CD4-positive, alpha-beta T cell treated with Interleukin-2 at 100 ng/mL for 4 hours (primary cell): ENCODE measurements around the gene PBX3.

Experiments
- DNase-seq: peaks from one replicate; pipeline ENCODE4 v3.0.0-alpha.2; 2020; ENCODE audit warnings: low spot score

The PBX3 gene

DNA sequence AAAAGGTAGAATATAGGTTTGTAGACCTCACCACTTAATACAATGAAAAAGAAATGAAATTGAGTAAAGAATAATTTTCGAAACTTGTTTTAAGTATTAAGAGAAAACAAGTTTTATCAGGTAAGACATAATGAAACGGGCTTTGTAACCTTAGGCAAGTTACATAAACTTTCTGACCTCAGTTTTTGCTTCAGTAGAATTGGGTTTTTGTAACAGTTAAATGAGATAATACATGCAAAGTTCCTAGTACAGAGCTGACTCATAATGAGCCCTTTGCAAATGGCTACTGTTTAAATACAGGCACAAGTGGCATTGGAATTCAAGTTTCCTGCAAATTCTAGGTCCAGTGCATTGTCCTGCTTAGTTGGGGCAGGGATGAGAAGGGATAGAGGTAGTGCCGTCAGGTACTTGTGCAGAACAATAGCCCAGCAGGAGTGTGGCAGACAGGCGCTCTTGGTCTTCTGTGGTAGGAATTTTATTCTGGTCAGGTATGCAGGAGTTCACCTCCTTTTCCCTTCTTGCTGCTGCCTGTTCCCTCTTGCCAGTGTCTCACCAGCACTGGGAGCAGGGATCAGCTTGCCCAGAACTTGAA lies 203.8 kb downstream of the PBX3 start:
- no peak for DNase-seq

DNA sequence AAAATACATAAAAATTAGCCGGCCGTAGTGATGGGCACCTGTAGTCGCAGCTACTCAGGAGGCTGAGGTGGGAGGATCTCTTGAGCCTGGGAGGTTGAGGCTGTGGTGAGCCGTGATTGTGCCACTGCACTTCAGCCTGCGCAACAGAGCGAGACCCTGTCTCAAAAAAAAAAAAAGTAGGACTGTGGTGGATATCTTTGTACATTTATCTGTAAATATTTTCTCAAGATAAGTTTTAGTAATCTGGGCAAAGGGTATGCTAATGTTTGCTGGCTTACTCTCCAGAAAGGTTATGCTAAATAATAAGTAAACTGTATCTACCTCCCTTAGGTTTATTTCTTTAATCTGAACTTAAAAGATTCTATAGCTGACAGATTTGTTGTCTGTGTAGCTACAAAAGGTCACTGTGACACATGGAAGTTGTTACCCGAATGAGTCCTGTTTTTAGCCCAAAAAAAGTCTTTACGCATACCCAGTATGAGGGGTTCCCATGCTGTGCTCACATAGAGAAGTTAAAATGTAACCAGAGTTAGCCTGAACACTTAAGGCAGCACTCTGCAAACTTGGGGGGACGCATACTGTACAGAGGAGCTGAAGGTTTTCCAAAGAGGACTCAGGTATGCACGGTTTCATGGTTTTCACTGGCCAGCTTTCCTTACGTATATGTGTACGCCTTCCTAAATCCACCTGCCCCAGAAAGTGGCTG lies 206.3 kb downstream of the PBX3 start:
- DNase-seq, result no peak

DNA sequence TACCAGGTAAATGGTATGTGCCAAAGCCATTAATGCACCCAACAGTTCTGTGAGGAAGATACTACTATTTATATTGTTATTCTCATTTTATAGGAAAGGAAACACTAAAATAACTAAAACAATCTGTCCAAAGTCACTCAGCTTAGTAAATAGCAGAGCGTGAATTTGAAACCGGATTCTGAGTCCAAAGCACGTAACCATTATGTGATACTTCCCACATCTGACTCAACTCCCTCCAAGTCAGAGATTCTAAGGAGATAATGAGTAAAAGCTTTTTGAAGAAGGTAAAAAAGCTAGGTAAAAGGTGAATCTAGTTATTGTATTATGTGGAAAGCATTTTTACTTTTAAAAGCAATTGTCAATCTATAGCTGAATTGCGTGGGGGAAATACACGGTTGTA lies 208.9 kb downstream of the PBX3 start:
- no peak for DNase-seq

DNA sequence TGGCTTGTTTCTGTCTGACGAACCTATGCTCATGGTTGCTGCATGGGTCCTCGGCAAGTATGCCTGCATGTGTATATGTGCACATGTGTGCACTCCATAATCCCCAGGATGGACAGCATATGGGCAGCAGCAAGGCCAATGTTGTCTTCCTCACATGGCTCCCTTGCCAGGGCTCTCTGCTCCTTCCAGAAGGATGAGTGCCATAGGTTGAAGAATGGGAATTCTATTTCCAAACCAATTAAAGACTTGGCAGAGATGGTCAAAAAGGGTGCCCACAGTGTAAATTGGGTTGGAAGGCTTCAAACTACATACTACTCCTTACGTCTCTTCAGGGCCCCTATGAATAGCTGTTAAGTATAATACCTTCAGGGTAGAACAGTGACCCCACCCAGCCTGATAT lies 212.1 kb downstream of the PBX3 start:
- DNase-seq, result no peak

DNA sequence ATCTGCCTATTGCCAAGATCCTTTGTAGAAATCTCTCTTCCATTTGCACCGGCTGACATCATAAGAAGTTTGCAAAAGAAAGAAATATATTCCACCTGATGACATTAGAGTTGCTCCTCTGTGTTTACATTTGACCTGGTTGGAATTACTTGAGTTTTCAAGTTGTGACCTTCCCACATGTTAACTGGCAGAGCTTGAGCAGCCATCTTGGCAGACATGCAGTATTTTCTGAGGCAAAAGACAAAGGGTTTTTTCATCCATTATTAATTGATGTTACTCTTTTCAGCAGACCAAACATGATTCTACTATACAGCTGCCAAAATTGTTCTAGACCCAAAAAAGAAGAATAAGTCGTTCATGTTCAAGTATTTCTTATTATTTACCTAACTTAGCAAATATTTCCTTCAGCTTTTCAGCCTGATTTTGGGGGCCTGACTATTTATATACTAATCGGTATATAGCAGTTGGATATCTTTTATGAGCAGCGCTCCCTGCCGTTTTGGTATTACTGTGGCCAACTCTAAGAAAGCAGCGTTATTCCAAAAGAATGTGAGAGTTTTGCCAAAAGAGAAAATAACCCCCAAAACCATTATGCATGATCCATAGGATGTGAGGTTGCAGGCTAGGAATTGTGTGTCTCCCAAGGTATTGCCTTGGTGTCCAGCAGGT lies 212.9 kb downstream of the PBX3 start:
- DNase-seq, result no peak

DNA sequence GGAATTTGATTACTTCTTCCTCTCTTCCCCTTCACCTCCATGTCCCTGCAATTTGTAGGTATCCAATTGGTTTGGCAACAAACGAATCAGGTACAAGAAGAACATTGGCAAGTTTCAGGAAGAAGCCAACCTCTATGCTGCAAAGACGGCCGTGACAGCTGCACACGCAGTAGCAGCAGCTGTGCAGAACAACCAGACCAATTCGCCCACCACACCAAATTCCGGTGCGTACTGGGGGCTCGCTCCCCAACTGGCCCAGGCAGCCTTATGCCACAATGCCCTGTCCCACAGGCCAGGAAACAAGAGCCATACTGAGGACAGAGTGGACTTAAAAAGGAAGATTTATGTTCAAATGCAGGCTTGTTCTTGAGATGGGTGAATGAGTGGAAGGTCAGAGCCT lies 213.5 kb downstream of the PBX3 start:
- no peak for DNase-seq

DNA sequence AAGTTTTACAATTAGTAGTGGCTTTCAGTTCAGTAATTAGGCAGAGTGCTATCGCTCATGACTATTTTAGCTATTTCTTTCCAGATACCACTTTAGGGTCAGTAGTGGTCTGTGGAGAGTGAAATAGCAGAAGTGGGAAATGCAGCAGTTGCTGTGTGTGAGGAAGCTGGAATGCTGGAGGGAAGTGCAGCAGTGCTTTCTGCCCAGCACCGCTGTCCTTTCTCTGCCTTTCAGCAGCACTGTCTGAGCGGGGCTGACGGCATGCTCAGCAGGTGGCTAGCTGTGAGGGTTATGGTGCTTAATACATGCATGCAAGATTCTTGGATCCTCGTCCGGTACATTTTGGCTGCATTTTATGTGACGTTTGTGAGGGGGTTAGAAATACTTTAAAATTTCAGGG lies 213.9 kb downstream of the PBX3 start:
- DNase-seq, result no peak

DNA sequence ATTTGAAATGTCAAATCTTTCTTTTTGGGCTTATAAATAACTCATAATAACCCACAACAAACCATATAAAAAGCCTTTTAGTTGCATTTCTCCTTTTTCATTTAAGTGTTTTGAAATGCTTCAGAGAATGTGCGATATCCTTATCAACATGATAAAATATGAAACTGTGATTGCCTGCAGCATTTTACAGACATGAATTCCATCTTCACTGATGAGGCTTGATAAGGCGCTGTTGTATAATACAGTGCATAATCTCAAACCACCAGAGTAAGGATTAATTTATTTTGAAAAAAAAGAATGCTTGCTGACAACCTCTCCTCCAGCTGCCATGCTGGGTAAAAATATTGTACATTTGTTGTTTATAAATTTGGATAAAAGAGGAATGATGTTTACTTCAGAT lies 216.8 kb downstream of the PBX3 start:
- no peak for DNase-seq

DNA sequence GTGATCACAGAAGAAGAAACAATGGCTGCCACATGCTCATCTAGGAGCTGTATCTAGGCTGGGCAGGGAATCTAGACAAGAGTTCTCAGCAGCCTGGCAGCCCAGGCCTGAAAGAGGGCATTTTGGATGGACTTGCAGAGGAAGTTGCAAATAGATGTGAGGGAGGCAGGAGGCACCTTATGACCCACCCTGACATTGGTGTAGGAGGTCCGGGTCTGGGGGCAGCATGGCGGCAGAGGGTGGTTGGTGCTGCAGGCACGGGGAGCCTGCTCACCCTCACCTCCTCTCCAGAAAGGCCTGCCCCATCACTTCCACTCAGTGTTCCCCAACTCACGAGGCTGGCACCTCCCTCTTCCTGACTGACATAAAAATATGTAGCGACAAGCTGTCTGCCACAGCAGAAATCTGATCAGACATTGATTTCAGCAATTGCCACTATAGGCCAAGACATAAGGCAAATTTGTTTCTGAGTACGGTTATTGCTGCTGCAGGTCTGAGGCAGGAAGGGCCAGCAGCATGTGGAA lies 217.6 kb downstream of the PBX3 start:
- no peak for DNase-seq

DNA sequence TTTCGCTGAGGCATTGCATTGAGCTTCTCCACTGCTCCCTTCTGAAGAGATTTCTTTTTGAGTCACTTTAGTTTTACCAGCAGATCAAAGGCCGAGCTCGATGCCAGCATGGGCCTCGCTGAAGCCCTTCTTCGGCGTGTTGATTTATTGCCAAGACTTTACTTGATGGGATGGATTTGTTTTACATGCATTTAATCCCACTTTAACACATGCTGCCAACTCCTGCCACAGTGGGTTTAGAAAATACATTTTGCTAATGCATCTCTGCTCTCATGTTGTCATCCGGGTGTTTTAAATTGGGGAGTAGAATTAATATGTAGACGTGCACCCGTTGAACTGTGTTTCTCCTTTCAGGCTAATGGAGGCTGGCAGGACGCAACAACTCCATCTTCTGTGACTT lies 218.3 kb downstream of the PBX3 start:
- no peak for DNase-seq

DNA sequence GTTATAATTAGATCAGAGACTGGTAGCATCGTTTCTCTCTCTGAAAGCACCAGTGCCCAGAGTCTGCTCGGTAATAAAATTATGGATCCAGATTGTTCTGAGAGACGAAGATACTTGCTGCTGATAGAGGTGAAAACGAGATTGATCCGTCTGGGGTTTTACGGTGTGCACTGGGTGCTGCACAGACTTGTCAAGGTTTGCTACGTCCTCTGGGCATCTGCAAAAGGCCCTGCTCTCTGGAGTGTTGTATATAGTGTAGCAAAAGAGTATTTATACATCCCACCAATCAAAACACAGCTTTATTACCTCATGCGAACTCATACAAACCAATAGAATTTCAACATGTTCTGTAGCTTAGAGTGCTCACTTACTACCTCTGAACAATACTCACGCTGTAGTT lies 219.3 kb downstream of the PBX3 start:
- DNase-seq, result no peak

DNA sequence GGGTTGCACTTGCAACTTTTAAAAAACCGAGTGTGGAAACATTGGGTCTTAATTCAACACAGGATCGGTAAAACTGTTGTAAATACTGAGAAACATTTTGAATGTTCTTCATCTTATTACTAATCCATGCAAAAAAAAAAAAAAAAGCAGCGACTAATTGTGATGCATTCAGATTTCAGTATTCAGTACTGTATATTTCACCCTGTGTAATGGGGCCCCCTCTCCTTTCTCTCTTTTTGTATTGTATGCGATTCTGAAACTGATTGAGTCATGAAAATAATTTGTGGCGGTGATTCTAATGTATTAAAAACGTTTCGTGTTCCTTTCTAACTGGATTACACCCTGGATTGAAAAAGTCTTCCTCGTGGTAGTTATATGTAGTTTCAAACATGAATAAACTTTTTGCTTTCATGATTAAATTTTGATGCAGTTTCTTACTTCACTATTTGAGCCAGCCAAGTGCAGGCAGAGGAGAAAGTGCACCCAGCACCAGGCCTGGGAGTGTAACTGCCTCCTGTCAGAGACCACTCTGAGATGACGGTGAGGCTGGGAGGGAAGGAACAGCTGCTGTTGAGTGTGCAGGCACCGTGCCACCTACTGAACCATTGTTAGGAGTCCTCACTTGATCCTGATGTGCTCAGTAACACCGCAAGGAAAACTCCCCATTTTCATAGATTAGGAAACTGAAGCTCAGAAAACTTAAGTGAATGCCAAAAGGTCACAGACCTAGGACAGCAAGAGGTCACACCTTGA lies 220.0 kb downstream of the PBX3 start:
- DNase-seq, result no peak

DNA sequence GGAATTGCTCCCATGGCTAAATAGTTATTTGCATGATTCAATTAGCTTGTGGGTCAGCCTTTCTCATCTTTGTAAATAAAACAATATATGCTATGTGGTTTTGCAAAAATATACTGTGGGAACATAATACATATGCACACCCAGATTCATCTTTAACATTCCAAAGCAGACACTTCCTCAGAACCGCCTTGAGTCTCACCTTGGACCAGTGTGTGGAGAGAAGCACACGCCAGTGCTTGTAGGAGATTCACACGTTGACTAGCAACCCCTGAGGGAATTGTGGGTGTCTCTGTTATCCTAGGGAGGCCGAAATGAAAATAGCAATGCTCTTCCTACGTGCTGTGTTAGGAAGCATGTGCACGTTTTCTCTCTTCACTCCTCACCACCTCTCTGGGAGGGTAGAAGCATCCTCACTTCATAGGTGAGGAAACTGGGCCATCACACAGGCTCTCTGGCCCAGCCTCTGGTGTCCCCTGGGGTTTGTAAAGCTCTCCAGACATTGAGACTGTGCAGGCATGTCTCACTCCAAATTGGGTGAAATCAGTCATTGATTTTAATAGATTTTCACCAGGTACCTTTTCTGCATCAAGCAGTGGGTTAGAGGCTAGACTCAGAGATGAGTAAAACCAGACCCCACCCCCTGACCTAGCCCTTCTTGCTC lies 221.7 kb downstream of the PBX3 start:
- DNase-seq, result no peak

DNA sequence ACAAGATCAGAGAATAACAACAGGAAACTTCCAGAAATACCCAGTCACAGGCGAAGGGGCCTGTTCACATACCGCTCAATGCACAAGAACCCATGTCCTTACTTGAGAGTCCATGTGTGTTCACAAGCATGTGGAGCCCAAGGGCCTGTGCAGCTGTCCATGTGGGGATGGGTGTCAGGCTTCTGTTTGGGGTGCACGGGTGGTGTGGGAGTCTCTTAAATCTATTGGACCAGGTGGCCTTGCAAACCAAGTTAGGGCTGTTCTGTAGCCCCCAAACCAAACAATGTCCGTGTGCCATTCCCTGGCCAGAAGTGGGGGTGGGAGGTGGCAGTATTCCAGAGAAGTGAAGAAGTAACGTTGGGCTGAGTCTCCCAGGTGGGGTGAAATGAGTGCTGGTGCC lies 222.3 kb downstream of the PBX3 start:
- DNase-seq, result no peak

DNA sequence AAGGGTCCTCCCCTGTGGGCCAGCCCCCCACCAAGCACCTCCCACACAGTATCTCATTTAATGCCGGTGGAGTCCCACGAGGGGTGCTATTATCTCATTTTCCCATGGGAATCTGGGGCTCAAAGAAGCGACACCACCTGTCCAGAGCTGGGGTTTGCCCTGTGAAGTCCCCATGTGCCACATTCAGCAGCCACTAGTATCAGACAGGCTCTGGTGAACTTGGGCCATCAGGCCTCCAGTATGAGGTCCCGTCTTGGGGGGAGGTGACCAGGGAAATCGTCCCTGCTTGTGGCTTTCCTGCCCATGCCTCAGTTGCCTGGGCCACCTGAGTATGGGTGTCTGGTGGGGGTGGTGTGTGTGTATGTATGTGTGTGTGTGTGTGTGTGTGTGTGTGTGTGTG lies 222.7 kb downstream of the PBX3 start:
- DNase-seq, result no peak

DNA sequence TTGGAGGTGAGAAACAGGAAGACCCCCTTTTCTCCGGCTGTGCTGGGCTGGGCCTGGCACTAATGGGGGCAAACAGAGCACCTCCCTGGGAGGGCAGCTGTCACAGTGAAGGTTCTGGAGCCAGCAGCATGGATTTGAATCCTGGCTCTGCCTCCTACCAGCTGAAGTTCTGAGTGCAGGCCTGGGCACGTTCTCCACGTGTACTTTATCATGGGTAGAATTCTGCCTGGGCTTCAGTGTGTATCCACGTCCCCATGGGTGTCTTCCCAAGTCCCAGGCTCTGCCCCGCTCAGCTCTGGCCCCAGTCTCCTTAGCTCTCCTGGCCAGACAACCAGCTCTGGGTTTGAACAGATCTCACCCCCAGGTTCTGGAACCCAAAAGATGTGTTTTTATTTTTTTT lies 223.2 kb downstream of the PBX3 start:
- DNase-seq, result no peak

DNA sequence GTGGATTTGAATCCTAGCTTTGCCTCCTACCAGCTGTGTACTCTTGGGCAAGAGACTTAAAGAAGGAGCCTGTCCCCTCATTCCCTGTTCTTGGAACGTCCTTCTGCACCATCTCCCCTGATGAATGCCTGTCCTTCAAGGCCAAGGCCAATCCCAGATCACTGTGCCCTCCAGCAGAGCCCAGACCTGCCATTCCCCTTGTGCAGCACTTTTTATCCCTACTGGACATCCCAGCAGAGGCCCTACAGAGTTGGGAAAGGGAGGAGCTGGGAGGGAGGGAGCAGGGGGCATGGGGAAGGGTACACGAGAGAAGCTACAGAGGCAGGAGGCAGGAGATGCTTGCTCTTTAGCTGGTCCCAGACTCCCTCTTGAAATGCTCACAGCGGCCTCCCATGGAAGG lies 223.9 kb downstream of the PBX3 start:
- DNase-seq, result no peak

DNA sequence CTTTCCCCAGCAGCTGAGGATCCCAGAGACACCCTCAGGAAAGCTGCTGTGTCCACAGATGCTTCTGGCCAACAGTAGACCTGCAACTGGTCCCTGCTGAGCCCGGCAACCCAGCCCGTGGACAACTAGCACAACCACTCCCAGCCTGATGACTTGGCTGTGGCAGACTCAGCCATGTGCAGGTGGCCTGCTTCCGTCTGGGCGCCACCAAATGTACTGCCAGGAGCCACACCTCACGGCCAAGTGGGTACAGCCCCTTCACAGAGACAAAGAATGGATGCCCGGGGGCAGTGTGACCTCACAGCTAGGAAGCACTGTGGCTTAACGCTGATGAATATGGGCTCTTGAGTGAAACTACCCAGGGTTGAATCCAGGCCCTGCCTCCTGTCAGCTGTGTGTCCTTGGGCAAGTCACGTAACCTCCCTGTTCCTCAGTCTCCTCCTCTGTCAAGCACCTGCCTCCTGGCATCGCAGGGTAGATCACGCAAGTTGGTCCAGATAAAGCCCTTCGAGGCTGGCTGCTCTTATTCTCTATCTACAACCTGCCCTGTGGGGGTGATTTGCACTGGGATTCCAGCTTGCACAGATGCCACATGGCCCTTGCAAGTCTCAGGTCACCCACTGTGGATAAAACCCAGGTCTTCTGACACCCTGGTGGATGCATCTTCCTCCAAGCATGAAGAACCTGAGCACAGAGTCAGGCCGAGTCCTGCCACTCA lies 225.0 kb downstream of the PBX3 start:
- no peak for DNase-seq

DNA sequence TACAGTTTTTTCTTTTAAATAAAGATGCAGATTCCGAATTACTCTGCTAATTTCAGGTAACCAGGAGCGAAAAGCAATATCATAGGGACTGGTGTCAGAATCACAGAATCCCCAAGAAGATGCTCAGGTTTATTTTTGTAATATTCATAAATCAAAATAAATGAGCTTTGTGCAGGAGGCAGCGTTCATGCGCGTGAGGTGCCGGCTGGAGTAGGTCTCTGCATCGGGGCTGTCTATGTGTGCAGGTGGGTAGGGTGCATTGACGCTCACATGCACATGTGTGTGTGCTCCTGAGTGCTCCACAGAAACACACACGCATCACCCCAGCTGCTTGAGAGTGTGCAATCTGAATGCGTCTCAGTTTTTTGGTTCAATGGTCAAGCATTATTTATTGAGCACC lies 226.4 kb downstream of the PBX3 start:
- DNase-seq, result no peak

DNA sequence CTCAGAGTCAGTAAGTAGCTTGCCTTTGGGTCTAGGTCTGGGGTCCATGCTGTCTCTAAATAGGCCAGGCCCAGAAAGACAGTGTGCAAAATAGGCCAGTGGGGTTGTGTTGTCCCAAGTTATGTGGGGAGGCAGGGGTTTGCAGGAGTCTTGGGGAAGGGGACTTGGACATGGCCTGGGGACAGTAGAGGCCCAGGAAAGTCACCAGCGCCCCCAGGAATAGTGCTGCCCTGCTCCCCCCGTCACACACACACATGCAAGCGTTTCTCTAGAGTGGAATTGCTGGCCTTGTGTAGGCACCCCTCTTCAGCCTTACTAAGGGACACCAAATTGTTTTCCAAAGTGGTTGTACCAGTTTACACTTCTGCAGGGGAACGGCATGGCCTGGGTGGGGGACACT lies 227.5 kb downstream of the PBX3 start:
- DNase-seq, result no peak

DNA sequence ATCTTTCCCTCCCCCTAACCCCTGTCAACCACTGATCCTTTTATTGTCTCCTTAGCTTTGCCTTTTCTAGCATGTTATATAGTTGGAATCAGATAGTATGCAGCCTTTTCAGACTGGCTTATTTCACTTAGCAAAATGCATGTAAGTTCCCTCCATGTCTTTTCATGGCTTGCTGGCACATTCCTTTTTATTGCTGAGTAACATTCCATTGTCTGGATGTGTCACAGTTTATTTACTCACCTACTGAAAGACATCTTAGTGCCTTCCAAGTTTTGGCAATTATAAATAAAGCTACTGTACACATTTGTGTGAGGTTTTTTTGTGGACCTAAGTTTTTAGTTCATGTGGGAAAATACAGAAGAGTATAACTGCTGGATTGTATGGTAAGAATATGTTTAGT lies 230.1 kb downstream of the PBX3 start:
- no peak for DNase-seq

DNA sequence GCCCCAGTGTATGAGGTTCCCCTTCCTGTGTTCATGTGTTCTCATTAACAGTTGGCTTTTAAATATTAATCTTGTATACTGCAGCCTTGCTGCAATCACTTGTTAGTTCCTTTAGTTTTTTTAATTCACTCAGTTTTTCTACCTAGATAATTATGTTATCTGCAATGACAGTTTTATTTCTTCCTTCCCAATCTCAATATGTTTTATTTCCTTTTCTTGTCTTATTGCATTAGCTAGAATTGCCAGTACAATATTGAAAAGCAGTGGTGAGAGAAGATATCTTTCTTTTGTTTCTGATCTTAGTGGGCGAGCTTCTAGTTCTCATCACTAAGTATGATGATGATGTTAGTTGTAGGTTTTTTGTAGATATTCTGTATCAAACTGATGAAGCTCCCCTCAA lies 232.2 kb downstream of the PBX3 start:
- no peak for DNase-seq
